NCI-H345 treated with DMSO at 0.1 percent for 48 hours (cell line): Measurements from ENCODE around the gene RBMS2.
"Not testable (repeated sequence)": the region's sequence is repeated elsewhere in the genome, so short reads cannot be mapped to it uniquely, and the experiment has no call there.

Experiments
- DNase-seq: peaks from one replicate; lab custom pipeline; 2025; ENCODE audit not compliant: unreplicated experiment; lab: John Stamatoyannopoulos, UW

RBMS2 gene

GRCh38 chr12:56514014-56514318, 7.7 kb upstream of the RBMS2 start:
- DNase-seq = not testable (repeated sequence)

GRCh38 chr12:56517854-56518253, 3.8 kb upstream of the RBMS2 start:
- no peak for DNase-seq

GRCh38 chr12:56518570-56518969, 3.0 kb upstream of the RBMS2 start:
- no peak for DNase-seq

GRCh38 chr12:56520048-56520447, 1.6 kb upstream of the RBMS2 start:
- no peak for DNase-seq

GRCh38 chr12:56520506-56520905, 1.1 kb upstream of the RBMS2 start:
- DNase-seq = no peak

- no peak for DNase-seq
Observed at GRCh38 chr12:56521209-56521589, 421 bp upstream of the RBMS2 start.

- no peak for DNase-seq
Observed at GRCh38 chr12:56522411-56523193, 982 bp downstream of the RBMS2 start.

- DNase-seq = no peak
Observed at GRCh38 chr12:56528846-56529245, 7.2 kb downstream of the RBMS2 start.

GRCh38 chr12:56529656-56530055, 8.0 kb downstream of the RBMS2 start:
- DNase-seq = no peak

GRCh38 chr12:56530390-56531055, 8.9 kb downstream of the RBMS2 start:
- no peak for DNase-seq

- DNase-seq = no peak
Observed at GRCh38 chr12:56537546-56537945, 15.9 kb downstream of the RBMS2 start.

- DNase-seq = no peak
Observed at GRCh38 chr12:56541631-56542030, 20.0 kb downstream of the RBMS2 start.

GRCh38 chr12:56542164-56542563, 20.5 kb downstream of the RBMS2 start:
- DNase-seq = no peak

- no peak for DNase-seq
Observed at GRCh38 chr12:56545023-56545604, 23.5 kb downstream of the RBMS2 start.

- no peak for DNase-seq
Observed at GRCh38 chr12:56546680-56547079, 25.1 kb downstream of the RBMS2 start.

- no peak for DNase-seq
Observed at GRCh38 chr12:56551070-56551469, 29.4 kb downstream of the RBMS2 start.

GRCh38 chr12:56565510-56566101, 44.0 kb downstream of the RBMS2 start:
- no peak for DNase-seq

- no peak for DNase-seq
Observed at GRCh38 chr12:56568146-56568545, 46.5 kb downstream of the RBMS2 start.

GRCh38 chr12:56571121-56571520, 49.5 kb downstream of the RBMS2 start:
- no peak for DNase-seq

- DNase-seq = no peak
Observed at GRCh38 chr12:56572288-56572687, 50.7 kb downstream of the RBMS2 start.

- DNase-seq = no peak
Observed at GRCh38 chr12:56574210-56574609, 52.6 kb downstream of the RBMS2 start.

- not testable (repeated sequence) for DNase-seq
Observed at GRCh38 chr12:56577248-56577647, 55.6 kb downstream of the RBMS2 start.
